ENCODE results near the gene SAP25. TPM values are rescaled to one million over a fixed set of nuclear protein-coding genes. Genes with fewer than 3 reads are reported as not detected.

Gene SAP25
- total and polyA plus RNA-seq, 2 of the 8 experiments (the other 6 are each of a cell fraction or from before 2014, with no cell fraction given) = 3.6 to 5.8 TPM

GRCh38 chr7:100555701-100556100 lies 18.0 kb downstream of the SAP25 start:
- no peaks in the 10 kb centered on the region for H3K9me3 ChIP-seq (ENCODE audit: insufficient read depth in 2 of 2, low read depth in 1 of 2, low read length in 1 of 2)
- H3K56ac ChIP-seq (replicated peaks; ENCODE audit: insufficient read length, low read depth, low read length) = no peak overlapping the region
- peaks cover 4 to 15% (median 12%) of the 10 kb centered on the region in 4 experiments; a peak in 5 of 8 replicates for H3K36me3 ChIP-seq (ENCODE audit: control insufficient read depth in 2 of 4, insufficient read depth in 4 of 4, low read length in 3 of 4)
- no peak overlapping the region for H2BK15ac ChIP-seq (ENCODE audit: low read length)
- ChIA-PET CTCF (ENCODE audit: partially characterized antibody) (interaction anchor here (0.8 to 26.5 kb wide), 9 partner anchors 8 to 95 kb away, joined by 3 to 341 read pairs (median 5); partner anchors contain the start of genes AGFG2, NYAP1 and TSC22D4), POLR2A (ENCODE audit: partially characterized antibody) (interaction anchor here (0.6 to 2.2 kb wide), 3 partner anchors 8 to 46 kb away, joined by 3 to 5 read pairs (median 4); no protein-coding TSS in a partner anchor)
- H4K20me1 ChIP-seq (replicated peaks in 1 of 2; ENCODE audit: control insufficient read depth in 1 of 2, insufficient read depth in 2 of 2, low read length in 2 of 2) = no peaks in the 10 kb centered on the region
- no peak overlapping the region for H3K23ac ChIP-seq (ENCODE audit: insufficient read length)
- no peaks in the 10 kb centered on the region for H3K27me3 ChIP-seq (replicated peaks in 1 of 4; ENCODE audit: control insufficient read depth in 3 of 4, extremely low read depth in 1 of 4, insufficient read depth in 3 of 4, low read length in 3 of 4)
- TF ChIP-seq SAP30 (IDR thresholded peaks at IDR 0.05; ENCODE audit: insufficient read depth, insufficient replicate concordance, low read length) (no peak), BRCA1 (IDR thresholded peaks at IDR 0.05; ENCODE audit: low read depth, low read length) (no peak), ATF3 (IDR thresholded peaks at IDR 0.05; ENCODE audit: insufficient read depth, low read depth, low read length) (no peak), KDM4A (IDR thresholded peaks at IDR 0.05; ENCODE audit: low read depth, low read length, severe bottlenecking) (no peak), FOSL1 (IDR thresholded peaks at IDR 0.05; ENCODE audit: insufficient read depth, low read depth, low read length) (no peak), KDM1A (IDR thresholded peaks at IDR 0.05; ENCODE audit: borderline replicate concordance, low read length) (no peak), SUZ12 (IDR thresholded peaks at IDR 0.05; ENCODE audit: low read length) (no peak), SP2 (IDR thresholded peaks at IDR 0.05; ENCODE audit: low read length) (no peak)
- H3K79me1 ChIP-seq (ENCODE audit: low read depth, low read length) = no peaks in the 10 kb centered on the region
- no peak overlapping the region for H3K4ac ChIP-seq (replicated peaks; ENCODE audit: insufficient read length, low read depth, low read length)
- no peak overlapping the region for H4K8ac ChIP-seq (ENCODE audit: extremely low read depth, insufficient read depth, low read length)
- FAIRE-seq (no peak), DNase-seq (ENCODE audit: low read depth in 1 of 2, low spot score in 2 of 2) (no peak)
- H3K79me2 ChIP-seq (ENCODE audit: control insufficient read depth in 1 of 2, insufficient read depth in 2 of 2, low read length in 2 of 2) = no peaks in the 10 kb centered on the region
- no peak overlapping the region for H4K5ac ChIP-seq (ENCODE audit: insufficient read length, low read depth, low read length)
- H2AK5ac ChIP-seq (ENCODE audit: low read depth, low read length) = no peak overlapping the region
- no peaks in the 10 kb centered on the region for H3K23me2 ChIP-seq (ENCODE audit: low read depth, low read length)
- H2BK120ac ChIP-seq (replicated peaks; ENCODE audit: low read depth, low read length) = no peak overlapping the region
- H3K27ac ChIP-seq (ENCODE audit: low read depth, low read length) = no peak overlapping the region
- no peak overlapping the region for H3K4me2 ChIP-seq (ENCODE audit: insufficient read depth in 1 of 2, low read depth in 2 of 2, low read length in 2 of 2)
- H2BK20ac ChIP-seq (ENCODE audit: low read length) = no peak overlapping the region
- H3K9ac ChIP-seq (replicated peaks in 1 of 4; ENCODE audit: extremely low read depth in 1 of 4, low read depth in 3 of 4, low read length in 3 of 4) = no peak overlapping the region
- no peak overlapping the region for H2AFZ ChIP-seq (ENCODE audit: low read length)
- no peak overlapping the region for H2BK12ac ChIP-seq (ENCODE audit: low read depth, low read length)
- no peak overlapping the region for H3K18ac ChIP-seq (ENCODE audit: extremely low read depth, low read length)
- H3K14ac ChIP-seq (ENCODE audit: insufficient read length) = no peak overlapping the region
- WGBS, 2 experiments (ENCODE audit: extremely low coverage in 1 of 2, insufficient coverage in 1 of 2, insufficient read length in 1 of 2, insufficient replicate concordance in 2 of 2, low coverage in 1 of 2, low lambda C conversion rate in 2 of 2, missing lambda C conversion rate in 1 of 2) = 82% methylated on average over 5 of the region's 5 CpGs; no CpG with 5 or more reads in 1 of the 2 experiments
- H3K4me1 ChIP-seq (replicated peaks in 1 of 4; ENCODE audit: control insufficient read depth in 3 of 4, insufficient read depth in 4 of 4, low read length in 3 of 4) = no peaks in the 10 kb centered on the region
- H2BK5ac ChIP-seq (ENCODE audit: low read depth, low read length) = no peak overlapping the region
- H4K91ac ChIP-seq (replicated peaks; ENCODE audit: insufficient read length, low read length) = no peak overlapping the region
- no peak overlapping the region for H3K4me3 ChIP-seq (ENCODE audit: extremely low read depth in 1 of 4, insufficient read depth in 2 of 4, low read depth in 3 of 4, low read length in 4 of 4)
